Measurements from ENCODE around the gene ANKRD11.
"Not testable (repeated sequence)": the region's sequence is repeated elsewhere in the genome, so short reads cannot be mapped to it uniquely, and the experiment has no call there.

The ANKRD11 gene

GRCh38 chr16:89275284-89275584, 215.1 kb downstream of the ANKRD11 start:
- DNase-seq, result no peak

GRCh38 chr16:89274561-89275283, 215.6 kb downstream of the ANKRD11 start:
- DNase-seq, result no peak

- DNase-seq, result no peak
Observed at GRCh38 chr16:89273741-89274472, 216.5 kb downstream of the ANKRD11 start.

- no peak for DNase-seq
Observed at GRCh38 chr16:89272631-89273030, 217.7 kb downstream of the ANKRD11 start.

GRCh38 chr16:89270666-89271345, 219.6 kb downstream of the ANKRD11 start:
- DNase-seq, result no peak

GRCh38 chr16:89269805-89270665, 220.3 kb downstream of the ANKRD11 start:
- DNase-seq, result no peak

GRCh38 chr16:89268987-89269735, 221.2 kb downstream of the ANKRD11 start:
- no peak for DNase-seq

- DNase-seq, result no peak
Observed at GRCh38 chr16:89268585-89268984, 221.8 kb downstream of the ANKRD11 start.

GRCh38 chr16:89267746-89268145, 222.6 kb downstream of the ANKRD11 start:
- not testable (repeated sequence) for DNase-seq

- DNase-seq, result no peak
Observed at GRCh38 chr16:89266521-89267134, 223.7 kb downstream of the ANKRD11 start.

GRCh38 chr16:89265647-89266046, 224.7 kb downstream of the ANKRD11 start:
- no peak for DNase-seq

- no peak for DNase-seq
Observed at GRCh38 chr16:89264800-89265550, 225.4 kb downstream of the ANKRD11 start.

- no peak for DNase-seq
Observed at GRCh38 chr16:89261691-89262563, 228.4 kb downstream of the ANKRD11 start.

- not testable (repeated sequence) for DNase-seq
Observed at GRCh38 chr16:89259901-89260300, 230.5 kb downstream of the ANKRD11 start.

- no peak for DNase-seq
Observed at GRCh38 chr16:89257757-89258465, 232.4 kb downstream of the ANKRD11 start.

- peak in 1 of 2 donors; percentile 24 for DNase-seq
Observed at GRCh38 chr16:89257281-89257731, 233.1 kb downstream of the ANKRD11 start.

GRCh38 chr16:89256651-89257254, 233.6 kb downstream of the ANKRD11 start:
- DNase-seq, result peak; percentile 80 to 82

- no peak for DNase-seq
Observed at GRCh38 chr16:89253548-89254287, 236.6 kb downstream of the ANKRD11 start.

Measured in stimulated activated CD4-positive, alpha-beta T cell treated with anti-CD3 and anti-CD28 coated beads, Interleukin-2, amount 100 ng/mL, for 24 hours (primary cell).